GM18858 (cell line): ENCODE results near the gene LRRC23.
"Not testable (repeated sequence)": the region's sequence is repeated elsewhere in the genome, so short reads cannot be mapped to it uniquely, and the experiment has no call there.

ENCODE experiments used
- ATAC-seq: cut with Tn5 transposase; IDR thresholded peaks from one replicate; pipeline ENCODE4 v1.9.1; 2021; ENCODE audit not compliant: unreplicated experiment

Gene LRRC23, protein sequence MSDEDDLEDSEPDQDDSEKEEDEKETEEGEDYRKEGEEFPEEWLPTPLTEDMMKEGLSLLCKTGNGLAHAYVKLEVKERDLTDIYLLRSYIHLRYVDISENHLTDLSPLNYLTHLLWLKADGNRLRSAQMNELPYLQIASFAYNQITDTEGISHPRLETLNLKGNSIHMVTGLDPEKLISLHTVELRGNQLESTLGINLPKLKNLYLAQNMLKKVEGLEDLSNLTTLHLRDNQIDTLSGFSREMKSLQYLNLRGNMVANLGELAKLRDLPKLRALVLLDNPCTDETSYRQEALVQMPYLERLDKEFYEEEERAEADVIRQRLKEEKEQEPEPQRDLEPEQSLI

DNA sequence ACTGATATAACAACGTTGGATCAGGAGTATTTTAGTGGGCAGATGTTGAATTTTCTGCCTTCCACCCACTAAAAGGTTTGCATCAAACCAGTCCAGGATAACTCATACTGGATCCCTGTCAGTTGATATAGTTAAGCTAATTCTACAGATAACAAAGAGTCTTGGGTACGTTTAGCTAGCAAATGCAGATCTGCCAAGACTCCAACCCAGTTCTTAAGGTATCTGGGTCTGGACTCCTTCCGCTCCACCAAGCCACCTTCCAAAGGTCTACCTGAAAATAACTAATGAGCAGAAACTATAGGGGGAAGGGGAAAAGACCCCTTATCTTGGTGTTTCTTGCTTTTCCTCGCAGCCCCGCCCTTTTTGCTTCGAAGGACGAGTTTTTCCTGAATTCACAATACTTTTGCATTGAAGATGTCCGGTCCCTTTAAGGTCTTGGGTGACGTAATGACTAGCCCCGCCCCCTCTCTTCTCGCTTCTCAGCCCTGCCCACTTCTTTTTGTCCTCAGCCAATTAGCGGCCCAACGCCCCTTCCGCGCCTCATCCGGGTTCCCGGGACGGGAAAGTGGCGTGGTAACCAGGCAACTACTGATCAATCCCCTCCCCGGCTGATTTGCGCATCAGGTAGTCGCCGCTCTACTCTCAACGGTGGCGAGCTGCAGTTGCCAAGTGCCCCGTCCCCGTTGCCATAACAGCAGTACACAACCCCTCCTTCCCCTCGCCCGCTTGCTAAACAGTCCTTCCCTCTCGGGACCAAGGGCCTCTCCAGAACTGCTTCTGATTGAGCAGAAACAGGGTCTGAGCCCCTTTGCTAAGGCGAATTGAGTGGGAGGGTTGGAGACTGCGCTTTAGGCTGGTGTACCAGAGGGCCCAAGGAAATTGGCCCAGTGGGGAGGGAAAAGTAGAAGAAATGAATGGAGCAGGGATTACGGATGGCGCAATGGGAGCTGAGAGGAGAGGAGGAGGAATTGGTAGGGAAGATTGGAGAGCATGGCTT lies at the start of gene LRRC23:
Gene LRRC23 (plus strand): TSS at position 543 of the 997 bp plus-strand sequence. CDS start 812 bp downstream, outside the sequence.
- peak; percentile 68 for ATAC-seq

GRCh38 chr12:6855322-6855721 lies 49.3 kb upstream of the LRRC23 start:
- no peak for ATAC-seq

DNA sequence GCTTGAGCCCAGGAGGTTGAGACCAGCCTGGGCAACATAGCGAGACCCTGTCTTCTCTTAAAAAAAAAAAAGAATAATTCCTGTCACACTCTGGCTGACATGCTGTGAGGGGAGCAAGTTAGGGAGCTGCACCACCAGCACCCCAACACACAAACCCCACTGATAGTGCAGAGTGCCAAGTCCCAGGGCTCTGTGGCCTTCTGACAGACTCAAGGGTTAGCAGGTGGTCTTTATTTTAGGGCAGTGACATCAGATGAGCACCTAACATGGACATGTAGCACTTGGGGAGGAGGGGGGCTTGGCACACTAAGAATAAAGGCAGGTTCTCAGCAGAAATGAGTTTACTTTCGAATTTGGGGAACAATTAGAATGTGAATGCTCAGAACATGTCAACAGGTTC lies 45.8 kb upstream of the LRRC23 start:
- ATAC-seq: no peak

DNA sequence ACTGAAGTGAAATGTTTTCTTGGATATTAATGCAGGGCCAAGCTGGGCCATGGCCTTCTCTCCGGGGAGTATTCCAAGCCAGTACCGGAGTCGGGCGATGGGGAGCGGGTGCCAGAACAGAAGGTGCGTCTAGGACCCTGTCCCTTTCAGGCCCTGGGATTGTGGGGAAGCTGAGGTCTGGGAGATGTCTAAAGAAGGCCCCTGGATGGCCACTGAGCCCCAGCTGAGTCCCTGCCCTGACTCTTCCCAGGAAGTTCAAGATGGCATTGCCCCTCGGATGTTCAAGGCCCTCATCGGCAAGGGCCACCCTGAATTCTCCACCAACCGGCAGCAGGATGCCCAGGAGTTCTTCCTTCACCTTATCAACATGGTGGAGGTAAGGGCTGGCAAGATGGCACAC lies 44.5 kb upstream of the LRRC23 start:
- ATAC-seq: no peak

GRCh38 chr12:6860942-6861341 lies 43.7 kb upstream of the LRRC23 start:
- no peak for ATAC-seq

GRCh38 chr12:6861391-6861790 lies 43.2 kb upstream of the LRRC23 start:
- no peak for ATAC-seq

DNA sequence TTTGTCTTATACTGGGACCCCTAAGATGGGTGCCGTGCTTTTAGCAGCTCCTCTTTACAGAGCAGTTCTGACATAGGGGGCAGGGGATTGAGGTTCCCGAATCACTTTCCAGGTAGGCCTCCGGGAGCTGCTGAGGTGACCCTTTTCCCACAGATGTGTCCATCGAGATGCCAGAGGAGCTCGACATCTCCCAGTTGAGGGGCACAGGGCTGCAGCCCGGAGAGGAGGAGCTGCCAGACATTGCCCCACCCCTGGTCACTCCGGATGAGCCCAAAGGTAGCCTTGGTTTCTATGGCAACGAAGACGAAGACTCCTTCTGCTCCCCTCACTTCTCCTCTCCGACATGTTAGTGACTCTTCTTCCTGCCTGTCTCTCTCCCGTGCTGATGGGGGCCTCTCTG lies 41.6 kb upstream of the LRRC23 start:
- no peak for ATAC-seq

GRCh38 chr12:6863586-6864321 lies 40.9 kb upstream of the LRRC23 start:
- ATAC-seq: no peak

DNA sequence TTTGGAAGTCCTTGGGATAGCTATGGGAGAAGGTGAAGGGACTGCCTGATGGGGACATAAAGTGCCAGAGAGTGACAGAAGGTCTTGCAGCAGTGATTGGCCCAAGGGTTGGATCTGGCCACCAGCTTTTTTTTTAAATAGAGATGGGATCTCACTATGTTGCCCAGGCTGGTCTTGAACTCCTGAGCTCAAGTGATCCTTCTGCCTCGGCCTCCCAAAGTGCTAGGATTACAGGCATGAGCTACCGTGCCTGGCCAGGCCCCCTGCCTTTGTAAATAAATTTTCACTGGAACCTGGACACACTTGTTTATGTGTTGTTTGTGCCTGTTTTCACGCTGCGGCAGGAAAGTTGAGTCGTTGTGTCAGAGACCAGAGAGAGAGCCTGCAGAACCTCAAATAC lies 39.3 kb upstream of the LRRC23 start:
- ATAC-seq: not testable (repeated sequence)

DNA sequence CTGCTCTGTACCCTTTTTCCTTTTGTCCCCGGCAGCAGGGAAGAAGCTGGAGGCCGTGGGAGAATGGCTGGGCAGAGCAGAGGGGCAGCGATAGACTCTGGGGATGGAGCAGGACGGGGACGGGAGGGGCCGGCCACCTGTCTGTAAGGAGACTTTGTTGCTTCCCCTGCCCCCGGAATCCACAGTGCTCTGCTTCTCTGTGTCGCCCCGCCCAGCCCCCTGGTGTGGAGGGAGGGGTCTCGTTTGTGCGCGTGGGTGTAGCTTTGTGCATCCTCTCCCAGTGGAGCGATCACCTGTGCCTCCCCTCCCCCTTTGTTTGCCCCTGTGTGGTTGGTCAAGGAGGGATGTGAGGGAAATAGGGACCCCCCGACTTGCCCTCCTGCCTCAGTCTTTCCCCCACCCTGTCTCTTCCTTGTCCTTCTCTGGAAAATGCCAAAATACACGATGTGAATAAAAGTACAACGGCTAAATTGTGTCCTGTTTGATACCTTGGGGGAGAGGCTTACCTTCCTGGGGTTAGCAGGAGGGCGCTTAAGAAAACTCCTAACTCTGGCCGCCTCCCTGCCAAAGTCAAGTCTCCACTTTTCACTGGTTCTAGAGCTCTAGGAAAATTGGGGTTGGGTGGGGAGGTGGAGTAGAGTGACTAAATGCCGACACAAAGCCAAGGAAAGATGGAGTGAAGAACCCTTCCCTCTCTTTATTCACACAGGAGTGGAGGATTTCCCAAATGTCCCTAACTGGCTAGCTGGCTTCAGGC lies 38.3 kb upstream of the LRRC23 start:
- ATAC-seq: no peak

DNA sequence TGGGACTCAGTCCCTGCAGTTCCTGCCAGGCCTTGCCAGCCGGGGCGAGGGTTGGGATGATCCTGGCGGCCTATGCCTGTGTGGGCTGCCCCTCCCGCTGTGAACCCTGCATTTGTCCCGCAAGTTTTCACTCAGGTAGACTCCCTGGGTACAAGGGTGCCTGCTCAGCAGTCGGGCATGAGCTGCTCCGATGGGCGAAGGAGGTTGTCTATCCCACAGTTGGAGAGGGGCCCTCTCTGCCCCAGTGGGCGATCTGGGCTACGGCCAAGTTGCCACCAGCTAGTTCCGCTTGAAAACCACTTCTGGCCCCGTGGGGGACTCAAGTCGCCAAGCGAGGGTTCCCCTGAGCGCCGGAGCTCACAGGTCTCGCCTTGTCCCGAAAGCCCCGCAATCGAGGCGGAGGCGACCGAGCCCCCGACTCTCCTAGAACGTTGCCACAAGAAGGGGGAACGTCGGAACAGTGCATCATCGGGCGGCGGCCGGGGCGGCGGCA lies 37.7 kb upstream of the LRRC23 start:
- no peak for ATAC-seq

GRCh38 chr12:6867413-6868210 lies 37.0 kb upstream of the LRRC23 start, which contains the start of gene TPI1:
TSS of gene TPI1 (plus strand) at chr12:6867531. CDS start at chr12:6867567, 36 bp downstream.
- no peak for ATAC-seq

GRCh38 chr12:6868211-6869048 lies 36.2 kb upstream of the LRRC23 start:
- no peak for ATAC-seq

- no peak for ATAC-seq
Observed at GRCh38 chr12:6869049-6870021, 35.3 kb upstream of the LRRC23 start.

GRCh38 chr12:6870304-6870703 lies 34.3 kb upstream of the LRRC23 start:
- not testable (repeated sequence) for ATAC-seq

- ATAC-seq: no peak
Observed at GRCh38 chr12:6871052-6871957, 33.3 kb upstream of the LRRC23 start.
